HG02840 (cell line): ENCODE measurements around the gene ENO2.

Experiments used
- ATAC-seq: cut with Tn5 transposase; IDR thresholded peaks from one replicate; pipeline ENCODE4 v1.9.1; 2021; ENCODE audit warnings: mild to moderate bottlenecking, moderate library complexity, moderate number of reproducible peaks; ENCODE audit not compliant: unreplicated experiment, low FRiP score

ENO2 gene

GRCh38 chr12:6946033-6946919 lies 31.9 kb downstream of the ENO2 start:
- ATAC-seq, result no peak

- ATAC-seq, result no peak
Measured at GRCh38 chr12:6946920-6947374, 32.6 kb downstream of the ENO2 start.

GRCh38 chr12:6947615-6948014 lies 33.2 kb downstream of the ENO2 start:
- ATAC-seq, result no peak

- no peak for ATAC-seq
Measured at GRCh38 chr12:6948873-6949594, 34.7 kb downstream of the ENO2 start.

- ATAC-seq, result no peak
Measured at GRCh38 chr12:6950401-6950801, 36.0 kb downstream of the ENO2 start.

- ATAC-seq, result no peak
Measured at GRCh38 chr12:6950811-6951540, 36.6 kb downstream of the ENO2 start, which contains the start of gene PTPN6. PTPN6 (plus strand) TSS chr12:6951356; CDS start chr12:6951513, 157 bp downstream.

- ATAC-seq, result no peak
Measured at GRCh38 chr12:6951551-6952120, 37.3 kb downstream of the ENO2 start.

GRCh38 chr12:6952121-6952862 lies 37.9 kb downstream of the ENO2 start:
- no peak for ATAC-seq

- ATAC-seq, result no peak
Measured at GRCh38 chr12:6952863-6953441, 38.6 kb downstream of the ENO2 start.

GRCh38 chr12:6953442-6954315 lies 39.3 kb downstream of the ENO2 start:
- peak; percentile 57 for ATAC-seq

GRCh38 chr12:6954316-6955107 lies 40.1 kb downstream of the ENO2 start:
- ATAC-seq, result no peak

- no peak for ATAC-seq
Measured at GRCh38 chr12:6955108-6956020, 41.0 kb downstream of the ENO2 start.

- ATAC-seq, result no peak
Measured at GRCh38 chr12:6956021-6956727, 41.8 kb downstream of the ENO2 start.

GRCh38 chr12:6957151-6957701 lies 42.8 kb downstream of the ENO2 start:
- no peak for ATAC-seq

- ATAC-seq, result no peak
Measured at GRCh38 chr12:6957741-6958608, 43.6 kb downstream of the ENO2 start.
